HG03097 (cell line): Measurements from ENCODE around the gene BMP8A.
"Not testable (repeated sequence)": the region's sequence is repeated elsewhere in the genome, so short reads cannot be mapped to it uniquely, and the experiment has no call there.

Source experiments
- ATAC-seq: cut with Tn5 transposase; IDR thresholded peaks from one replicate; pipeline ENCODE4 v1.9.1; 2021; ENCODE audit not compliant: unreplicated experiment, low FRiP score

BMP8A gene

GRCh38 chr1:39524591-39525365, 33.3 kb downstream of the BMP8A start:
- ATAC-seq: no peak

GRCh38 chr1:39525366-39526165, 34.1 kb downstream of the BMP8A start:
- ATAC-seq: peak; percentile 95

- ATAC-seq: no peak
Observed at GRCh38 chr1:39526466-39527189, 35.2 kb downstream of the BMP8A start.

DNA sequence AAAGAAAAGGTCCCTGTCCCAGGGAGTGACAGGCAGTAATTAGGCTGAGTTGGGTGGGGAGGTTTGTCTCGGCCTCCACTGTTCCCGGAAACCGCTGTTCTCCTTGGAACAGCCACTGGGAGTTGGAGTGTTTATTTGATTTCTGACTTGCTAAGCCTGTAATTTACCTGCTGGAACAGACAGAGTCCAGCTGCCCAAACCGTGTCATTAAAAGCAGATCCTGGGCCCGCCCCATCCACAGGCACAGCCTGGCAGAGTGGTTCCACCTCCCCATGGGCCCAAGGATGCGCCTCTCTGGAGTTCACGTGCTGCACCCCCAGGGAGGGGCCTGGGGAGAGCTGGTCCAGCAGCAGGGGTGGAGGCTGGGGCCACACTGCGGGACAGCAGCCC, 35.7 kb downstream of the BMP8A start:
- not testable (repeated sequence) for ATAC-seq

DNA sequence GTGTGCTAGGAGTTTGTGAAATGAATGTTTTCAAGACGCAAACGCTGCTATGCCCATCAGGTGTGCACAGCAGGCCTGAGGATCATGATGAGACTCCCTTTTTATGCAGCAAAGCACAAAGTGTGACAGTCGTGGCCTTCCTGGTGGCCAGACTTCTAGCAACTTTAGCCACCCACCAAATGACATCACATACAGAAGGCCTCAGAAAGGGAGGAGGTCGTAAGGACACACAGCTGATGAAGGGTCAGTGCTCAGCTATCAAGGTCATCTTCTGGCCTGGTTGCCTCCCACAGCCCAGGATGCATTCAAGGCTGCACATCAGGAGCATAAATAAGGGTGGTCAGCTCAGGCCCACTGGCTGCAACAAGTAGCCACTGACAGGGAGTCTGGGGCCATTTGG, 36.6 kb downstream of the BMP8A start:
- ATAC-seq: no peak

DNA sequence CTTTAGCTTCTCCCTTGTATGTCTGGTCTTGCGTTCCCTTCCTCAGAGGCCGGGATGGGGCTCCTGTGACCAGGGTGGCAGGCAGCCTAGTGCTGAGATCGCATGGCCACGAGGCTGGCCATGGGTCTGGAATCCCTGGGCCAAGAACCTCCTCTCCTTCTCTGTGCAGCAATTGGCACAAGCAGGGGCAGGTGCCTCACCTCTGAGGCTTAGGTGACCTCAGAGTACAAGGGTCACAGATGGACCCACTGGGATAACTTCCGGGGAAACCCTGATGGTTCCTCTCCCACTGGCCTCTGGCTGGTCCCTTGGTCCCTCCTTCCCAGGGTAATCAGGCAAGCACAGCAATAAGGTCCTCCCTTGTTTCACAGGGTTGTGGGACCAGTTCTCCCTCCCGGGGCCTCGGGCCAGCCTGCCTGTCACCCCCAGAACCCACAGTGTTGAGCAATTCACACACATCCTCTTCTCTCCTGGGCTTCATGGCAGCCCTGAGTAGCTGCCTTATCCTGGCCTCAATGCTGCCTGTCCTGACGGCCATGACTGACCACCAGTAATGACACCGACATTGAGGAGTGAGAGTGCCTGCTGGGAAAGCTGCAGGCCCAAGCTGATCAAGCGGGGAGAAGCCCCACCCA, 38.6 kb downstream of the BMP8A start:
- ATAC-seq: no peak

DNA sequence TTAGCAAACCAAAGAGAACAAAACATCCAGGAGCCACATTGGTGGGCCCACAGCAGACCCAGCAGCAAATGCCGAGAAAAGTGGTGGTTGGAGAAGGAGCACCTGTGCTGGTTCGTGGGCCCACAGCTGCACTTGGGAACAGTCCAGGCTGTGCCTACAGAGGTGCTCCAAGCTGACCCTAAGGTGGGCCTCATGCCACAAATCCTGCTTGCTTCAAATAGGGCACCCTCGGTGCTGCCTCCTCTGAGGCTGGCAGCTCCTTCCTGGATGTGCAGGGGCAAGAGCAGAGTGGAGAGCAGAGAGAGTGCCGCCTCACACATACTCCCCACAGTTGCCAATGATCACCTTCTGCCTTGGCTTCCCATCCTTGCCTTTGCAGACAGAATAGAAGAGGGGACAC, 40.1 kb downstream of the BMP8A start:
- ATAC-seq: no peak

DNA sequence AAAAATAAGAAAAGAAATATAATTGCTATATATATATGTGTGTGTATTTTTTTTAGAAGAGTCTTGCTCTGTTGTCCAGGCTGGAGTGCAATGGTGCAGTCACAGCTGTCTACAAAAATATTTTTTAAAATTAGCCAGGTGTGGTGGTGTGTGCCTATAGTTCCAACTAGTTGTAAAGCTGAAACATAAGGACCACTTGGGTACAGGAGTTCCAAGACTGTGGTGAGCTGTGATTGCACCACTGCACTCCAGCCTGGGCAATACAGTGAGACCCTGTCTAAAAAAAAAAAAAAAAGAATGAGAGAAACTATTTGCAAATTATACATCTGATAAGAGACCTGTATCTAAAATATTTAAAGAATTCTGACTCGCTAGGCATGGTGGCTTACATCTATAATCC, 42.0 kb downstream of the BMP8A start:
- ATAC-seq: no peak

DNA sequence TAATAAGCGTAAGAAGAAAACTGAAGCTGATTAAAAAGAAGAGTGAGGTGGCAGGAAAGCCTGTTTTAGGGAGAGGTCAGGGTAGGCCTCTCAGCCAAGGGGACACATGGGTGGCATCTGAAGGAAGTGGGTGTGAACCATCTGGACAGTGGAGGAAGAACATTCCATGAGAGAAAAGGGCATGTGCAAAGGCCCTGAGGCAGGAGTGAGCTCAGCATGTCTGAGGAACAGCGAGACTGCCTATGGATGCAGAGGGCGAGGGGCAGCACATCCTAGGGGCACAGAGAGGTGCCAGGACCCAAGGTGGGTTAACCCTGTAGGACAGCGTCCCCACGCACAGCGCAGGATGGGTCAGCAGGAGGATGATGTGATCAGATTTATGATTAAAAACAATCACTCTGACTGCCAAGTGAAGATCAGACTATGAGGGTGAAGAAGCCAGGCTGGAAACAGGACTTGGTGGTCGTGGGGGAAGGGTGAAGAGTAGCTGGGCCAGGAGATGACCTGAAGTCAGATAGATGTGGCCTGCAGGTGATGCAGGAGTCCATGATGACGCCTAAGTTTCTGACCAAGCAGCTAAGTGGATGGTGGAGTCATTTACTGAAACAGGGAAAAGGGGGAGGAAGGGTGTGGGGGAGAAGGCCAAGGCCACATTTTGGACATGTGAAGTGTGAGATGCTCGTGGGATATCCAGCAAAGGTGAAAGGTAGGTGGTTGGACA, 47.3 kb downstream of the BMP8A start:
- ATAC-seq: no peak

DNA sequence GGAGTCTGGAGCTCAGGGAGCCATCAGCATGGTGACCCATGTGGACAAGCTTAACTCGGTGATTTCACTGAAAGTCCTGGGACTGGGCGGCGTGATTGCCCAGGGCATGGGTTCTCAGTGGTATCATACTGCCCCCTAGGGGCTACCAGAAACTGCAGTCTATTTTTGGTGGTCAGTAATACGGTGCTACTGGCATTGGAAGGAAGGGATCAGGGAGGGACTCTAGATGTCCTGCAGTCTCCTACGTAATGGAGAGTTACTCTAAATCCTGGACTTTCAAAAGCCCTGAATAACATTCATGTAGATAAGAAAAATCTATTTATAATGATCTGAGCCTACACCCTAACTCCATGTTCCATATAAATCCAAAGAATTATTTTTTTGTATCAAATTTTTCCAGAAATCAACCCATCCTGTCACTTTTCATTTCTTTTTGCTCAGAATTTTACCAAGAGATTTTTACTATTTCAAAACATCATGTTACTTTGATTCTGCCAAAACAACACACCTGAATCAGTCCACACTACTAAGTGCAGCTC, 47.9 kb downstream of the BMP8A start:
- no peak for ATAC-seq

- ATAC-seq: no peak
Observed at GRCh38 chr1:39540504-39541031, 49.1 kb downstream of the BMP8A start.

DNA sequence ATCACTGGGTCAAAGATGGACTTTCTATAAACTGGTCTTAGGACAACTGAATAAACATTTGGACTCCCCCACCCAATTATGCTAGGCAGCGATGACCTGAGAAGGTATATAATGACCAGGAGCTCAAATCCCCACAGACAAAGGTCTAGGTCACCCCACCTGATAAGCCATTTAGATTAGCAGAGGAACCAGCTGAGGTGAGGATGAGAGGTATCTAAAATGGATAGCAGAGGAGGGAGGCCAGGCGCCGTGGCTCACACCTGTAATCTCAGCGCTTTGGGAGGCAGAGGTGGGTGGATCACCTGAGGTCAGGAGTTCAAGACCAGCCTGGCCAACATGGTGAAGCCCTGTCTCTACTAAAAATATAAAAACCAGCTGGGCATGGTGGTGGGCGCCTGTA, 51.5 kb downstream of the BMP8A start:
- ATAC-seq: no peak

DNA sequence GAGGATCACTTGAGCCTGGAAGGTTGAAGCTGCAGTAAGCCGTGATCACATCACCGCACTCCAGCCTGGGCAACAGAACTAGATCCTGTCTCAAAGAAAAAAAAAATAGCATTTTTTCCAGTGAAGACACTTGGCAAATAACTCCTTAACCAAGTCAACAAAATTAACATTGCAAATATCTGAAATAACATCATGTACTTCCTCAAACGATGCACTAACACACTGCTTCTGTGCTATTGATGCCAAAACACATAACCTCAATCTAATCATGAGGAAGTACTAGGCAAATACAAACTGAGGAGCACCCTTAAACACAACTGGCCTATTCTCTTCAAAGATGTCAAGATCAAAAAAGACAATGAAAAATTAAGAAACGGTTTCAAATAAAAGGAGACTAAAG, 52.9 kb downstream of the BMP8A start:
- ATAC-seq: no peak

DNA sequence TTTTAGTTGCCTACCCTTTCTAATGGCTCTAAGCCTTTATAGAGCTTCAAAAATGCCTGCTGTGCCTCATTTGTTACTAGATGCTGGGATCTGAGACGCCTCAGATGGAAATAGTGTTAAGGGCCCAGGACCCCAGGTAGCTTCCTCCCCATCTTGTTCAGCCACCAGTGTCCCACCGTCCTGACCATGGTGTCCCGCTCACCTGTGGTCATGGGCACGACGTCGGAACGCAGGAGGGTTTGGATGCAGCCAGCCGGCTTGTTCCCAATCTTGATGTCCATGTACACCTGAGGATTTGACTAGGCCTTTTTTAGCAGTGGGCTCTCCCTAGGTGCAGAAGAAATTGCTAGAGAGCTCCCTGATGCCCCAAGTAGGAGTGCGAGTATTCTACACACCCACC, 54.1 kb downstream of the BMP8A start:
- no peak for ATAC-seq

DNA sequence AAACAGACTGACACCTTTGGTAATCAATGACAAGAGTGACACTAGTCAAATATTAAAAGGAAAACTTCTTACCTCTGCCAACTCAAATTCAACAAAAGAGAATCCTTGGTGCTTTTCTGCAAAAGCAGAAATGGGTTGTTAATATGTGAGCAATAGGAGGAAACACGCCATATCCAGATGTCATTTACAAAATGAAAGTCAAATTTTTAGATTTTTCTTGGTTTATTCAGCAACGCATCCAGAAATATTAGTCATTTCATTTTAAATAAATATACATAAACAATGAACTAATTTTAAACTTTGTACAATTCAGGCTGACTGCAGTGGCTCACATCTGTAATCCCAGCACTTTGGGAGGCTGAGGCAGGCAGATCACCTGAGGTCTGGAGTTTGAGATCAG, 62.8 kb downstream of the BMP8A start:
- no peak for ATAC-seq

DNA sequence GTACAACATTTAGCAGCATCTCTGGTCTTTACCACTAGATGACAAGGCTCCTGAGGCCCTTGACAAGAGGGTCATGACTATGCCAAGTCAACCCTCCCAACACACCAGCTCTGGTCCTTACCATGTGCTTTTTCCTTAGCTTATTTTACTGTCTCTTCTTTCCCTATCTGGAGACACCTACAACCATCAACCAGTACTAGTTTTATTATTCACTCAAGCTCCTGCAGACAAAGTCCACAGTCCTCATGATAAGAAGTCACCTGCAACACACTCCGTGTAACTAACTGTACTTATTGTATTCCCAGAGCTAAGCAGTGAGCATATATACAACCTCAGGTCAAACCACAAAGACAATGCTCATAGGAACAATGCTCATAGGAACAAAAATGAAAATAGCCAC, 69.8 kb downstream of the BMP8A start:
- ATAC-seq: no peak

GRCh38 chr1:39562886-39563285, 71.5 kb downstream of the BMP8A start:
- ATAC-seq: no peak

GRCh38 chr1:39563669-39564068, 72.2 kb downstream of the BMP8A start:
- no peak for ATAC-seq

DNA sequence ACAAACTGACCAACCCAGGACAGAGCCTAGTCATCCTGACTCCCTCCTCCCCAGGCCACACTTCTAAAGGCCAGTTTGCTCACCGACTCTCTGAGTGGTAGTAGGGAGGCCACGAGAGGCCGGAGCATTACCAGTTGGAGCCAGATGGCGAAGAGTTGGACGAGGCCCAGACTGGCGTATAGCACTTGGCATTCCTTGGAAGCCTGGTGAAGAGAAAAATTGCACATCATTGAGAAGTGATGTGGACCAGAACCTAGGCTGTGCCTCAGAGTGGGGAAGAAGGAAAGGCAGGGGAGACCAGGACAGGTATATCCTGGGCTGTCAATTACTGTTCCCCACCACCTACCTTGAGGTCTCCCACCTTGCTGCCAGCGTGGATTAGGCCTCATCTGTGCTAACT, 72.9 kb downstream of the BMP8A start:
- ATAC-seq: no peak

GRCh38 chr1:39564941-39565340, 73.5 kb downstream of the BMP8A start:
- ATAC-seq: no peak
